NT2/D1 (cell line): ENCODE measurements around the gene MAMSTR.
A peak's percentile ranks its signal among the peaks of the same experiment; 100 is the strongest.

Experiments used
- DNase-seq: peaks from one replicate; pipeline ENCODE4 v3.0.0-alpha.2; 2011; ENCODE audit warnings: low read depth, low spot score
- H3K27me3 ChIP-seq: 2 replicates; pipeline ENCODE4 v1.6.0; 2011; ENCODE audit warnings: mild to moderate bottlenecking; ENCODE audit not compliant: insufficient read length, insufficient read depth
- H3K36me3 ChIP-seq: 2 replicates; pipeline ENCODE4 v1.6.1; 2011; ENCODE audit warnings: mild to moderate bottlenecking, low read length, mixed read lengths; ENCODE audit not compliant: insufficient read depth, insufficient read length
- H3K4me1 ChIP-seq: 2 replicates; pipeline ENCODE4 v1.5.1; 2011; ENCODE audit not compliant: insufficient read depth, insufficient read length
- H3K4me3 ChIP-seq: 2 replicates; pipeline ENCODE4 v1.5.1; 2011; ENCODE audit warnings: low read depth; ENCODE audit not compliant: insufficient read length
- H3K9ac ChIP-seq: 2 replicates; pipeline ENCODE4 v1.6.0; 2011; ENCODE audit warnings: low read depth; ENCODE audit not compliant: insufficient read length
- H3K9me3 ChIP-seq: 2 replicates; pipeline ENCODE4 v1.5.1; 2011; ENCODE audit warnings: mild to moderate bottlenecking, low read length; ENCODE audit not compliant: insufficient read depth
- SUZ12 ChIP-seq: IDR thresholded peaks from 2 replicates; pipeline ENCODE4 v1.6.1; 2011; ENCODE audit not compliant: insufficient read length, insufficient read depth; ENCODE audit errors: extremely low read depth
- YY1 ChIP-seq: IDR thresholded peaks from 2 replicates; pipeline ENCODE4 v1.6.1; 2011; ENCODE audit not compliant: insufficient read length, insufficient read depth
- ZNF274 ChIP-seq: IDR thresholded peaks from 2 replicates; pipeline ENCODE4 v1.6.1; 2011; ENCODE audit warnings: mild to moderate bottlenecking, low read depth, low read length

Gene MAMSTR

GRCh38 chr19:48742096-48742495 is 22.6 kb upstream of the MAMSTR start:
- Histone ChIP-seq H3K27me3 (peaks cover 16% of the 10 kb centered on the region), H3K4me1 (peaks cover 11% of the 10 kb centered on the region), H3K4me3 (no peak overlapping the region), H3K9ac (no peak overlapping the region), H3K36me3 (no peaks in the 10 kb centered on the region), H3K9me3 (no peaks in the 10 kb centered on the region)
- DNase-seq, result no peak
- no peak for TF ChIP-seq YY1
- TF ChIP-seq SUZ12, result no peak
- no peak for TF ChIP-seq ZNF274

GRCh38 chr19:48741129-48741999 is 21.8 kb upstream of the MAMSTR start:
- Histone ChIP-seq H3K4me1 (peaks cover 11% of the 10 kb centered on the region), H3K4me3 (no peak overlapping the region), H3K9me3 (no peaks in the 10 kb centered on the region), H3K9ac (peak overlapping the region; percentile 32), H3K36me3 (no peaks in the 10 kb centered on the region), H3K27me3 (peaks cover 16% of the 10 kb centered on the region)
- DNase-seq, result no peak
- TF ChIP-seq ZNF274, result no peak
- TF ChIP-seq YY1, result no peak
- TF ChIP-seq SUZ12, result no peak

GRCh38 chr19:48740164-48740972 is 20.8 kb upstream of the MAMSTR start, which contains the start of gene RASIP1:
RASIP1 (minus strand) TSS chr19:48740610; CDS start chr19:48740282, 328 bp downstream.
- Histone ChIP-seq H3K9ac (peak within 1 kb of the TSS; percentile 77), H3K27me3 (peaks cover 16% of the 10 kb centered on the region), H3K4me3 (peak within 1 kb of the TSS; percentile 46), H3K36me3 (no peaks in the 10 kb centered on the region), H3K4me1 (peaks cover 11% of the 10 kb centered on the region), H3K9me3 (no peaks in the 10 kb centered on the region)
- TF ChIP-seq YY1 (no peak), ZNF274 (no peak)
- DNase-seq, result no peak

- no peak for DNase-seq
- Histone ChIP-seq H3K4me1 (peaks cover 11% of the 10 kb centered on the region), H3K9ac (peak overlapping the region; percentile 77), H3K9me3 (no peaks in the 10 kb centered on the region), H3K36me3 (no peaks in the 10 kb centered on the region), H3K27me3 (peaks cover 16% of the 10 kb centered on the region), H3K4me3 (peak overlapping the region; percentile 46)
- TF ChIP-seq ZNF274 (no peak), SUZ12 (no peak), YY1 (no peak)
Observed at GRCh38 chr19:48739404-48740163, 20.1 kb upstream of the MAMSTR start.

- Histone ChIP-seq H3K36me3 (no peaks in the 10 kb centered on the region), H3K9ac (peak overlapping the region; percentile 77), H3K4me1 (peaks cover 11% of the 10 kb centered on the region), H3K4me3 (peak overlapping the region; percentile 46), H3K27me3 (peaks cover 16% of the 10 kb centered on the region), H3K9me3 (no peaks in the 10 kb centered on the region)
- peak; percentile 79 for DNase-seq
- TF ChIP-seq SUZ12, result no peak
Observed at GRCh38 chr19:48738557-48739403, 19.3 kb upstream of the MAMSTR start.

- no peak for TF ChIP-seq ZNF274
- no peak for TF ChIP-seq SUZ12
- no peak for TF ChIP-seq YY1
- Histone ChIP-seq H3K4me3 (no peak overlapping the region), H3K9ac (no peak overlapping the region), H3K27me3 (peaks cover 16% of the 10 kb centered on the region), H3K4me1 (peaks cover 11% of the 10 kb centered on the region), H3K36me3 (no peaks in the 10 kb centered on the region), H3K9me3 (no peaks in the 10 kb centered on the region)
- no peak for DNase-seq
Observed at GRCh38 chr19:48737360-48737998, 18.0 kb upstream of the MAMSTR start.
